ENCODE measurements around the gene TRIP10.
"Not testable (repeated sequence)": the region's sequence is repeated elsewhere in the genome, so short reads cannot be mapped to it uniquely, and the experiment has no call there.

Gene TRIP10

GRCh38 chr19:6700586-6701316 lies 38.7 kb upstream of the TRIP10 start:
- no peaks in the 10 kb centered on the region for H3K9me3 ChIP-seq (ENCODE audit: control insufficient read depth, low read length)
- H3K4me3 ChIP-seq (ENCODE audit: insufficient read depth, low read depth, low read length), result no peak overlapping the region
- no peaks in the 10 kb centered on the region for H3K36me3 ChIP-seq (ENCODE audit: control insufficient read depth, insufficient read depth, low read length)
- no peaks in the 10 kb centered on the region for H3K27me3 ChIP-seq (ENCODE audit: control insufficient read depth, insufficient read depth, low read length, poor library complexity, severe bottlenecking)
- H3K27ac ChIP-seq (ENCODE audit: insufficient read depth, low read depth, low read length, poor library complexity, severe bottlenecking), result no peak overlapping the region
- H3K4me1 ChIP-seq (ENCODE audit: control insufficient read depth, insufficient read depth, low read length), result no peaks in the 10 kb centered on the region
- 85 to 96% methylated on average over 8 of the region's 8 CpGs for WGBS, 2 experiments

- Histone ChIP-seq H3K27me3 (ENCODE audit: control insufficient read depth, insufficient read depth, low read length, poor library complexity, severe bottlenecking) (peaks cover 29% of the 10 kb centered on the region), H3K36me3 (ENCODE audit: control insufficient read depth, insufficient read depth, low read length) (no peaks in the 10 kb centered on the region), H3K27ac (ENCODE audit: insufficient read depth, low read depth, low read length, poor library complexity, severe bottlenecking) (no peak overlapping the region), H3K4me1 (ENCODE audit: control insufficient read depth, insufficient read depth, low read length) (no peaks in the 10 kb centered on the region), H3K4me3 (ENCODE audit: insufficient read depth, low read depth, low read length) (no peak overlapping the region), H3K9me3 (ENCODE audit: control insufficient read depth, low read length) (no peaks in the 10 kb centered on the region)
- WGBS, 2 experiments, result 83% methylated on average over 11 of the region's 11 CpGs
These were observed 33.4 kb upstream of the TRIP10 start for GRCh38 chr19:6705931-6706632.

DNA sequence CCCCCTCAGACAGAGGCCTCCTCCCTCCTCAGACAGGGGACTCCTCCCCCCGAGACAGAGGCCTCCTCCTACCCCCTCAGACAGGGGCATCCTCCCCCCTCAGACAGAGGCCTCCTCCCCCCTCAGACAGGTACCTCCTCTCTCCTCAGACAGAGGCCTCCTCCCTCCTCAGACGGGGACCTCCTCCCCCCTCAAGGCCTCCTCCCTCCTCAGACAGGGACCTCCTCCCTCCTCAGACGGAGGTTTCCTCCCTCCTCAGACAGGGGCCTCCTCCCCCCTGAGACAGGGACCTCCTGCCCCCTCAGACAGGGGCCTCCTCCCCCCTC lies 32.9 kb upstream of the TRIP10 start:
- Histone ChIP-seq H3K4me3 (ENCODE audit: insufficient read depth, low read depth, low read length) (no peak overlapping the region), H3K27ac (ENCODE audit: insufficient read depth, low read depth, low read length, poor library complexity, severe bottlenecking) (no peak overlapping the region), H3K9me3 (ENCODE audit: control insufficient read depth, low read length) (no peaks in the 10 kb centered on the region), H3K36me3 (ENCODE audit: control insufficient read depth, insufficient read depth, low read length) (no peaks in the 10 kb centered on the region), H3K4me1 (ENCODE audit: control insufficient read depth, insufficient read depth, low read length) (no peaks in the 10 kb centered on the region), H3K27me3 (ENCODE audit: control insufficient read depth, insufficient read depth, low read length, poor library complexity, severe bottlenecking) (peaks cover 34% of the 10 kb centered on the region)
- 52 to 71% methylated on average over 2 to 3 of the region's 3 CpGs for WGBS, 2 experiments

DNA sequence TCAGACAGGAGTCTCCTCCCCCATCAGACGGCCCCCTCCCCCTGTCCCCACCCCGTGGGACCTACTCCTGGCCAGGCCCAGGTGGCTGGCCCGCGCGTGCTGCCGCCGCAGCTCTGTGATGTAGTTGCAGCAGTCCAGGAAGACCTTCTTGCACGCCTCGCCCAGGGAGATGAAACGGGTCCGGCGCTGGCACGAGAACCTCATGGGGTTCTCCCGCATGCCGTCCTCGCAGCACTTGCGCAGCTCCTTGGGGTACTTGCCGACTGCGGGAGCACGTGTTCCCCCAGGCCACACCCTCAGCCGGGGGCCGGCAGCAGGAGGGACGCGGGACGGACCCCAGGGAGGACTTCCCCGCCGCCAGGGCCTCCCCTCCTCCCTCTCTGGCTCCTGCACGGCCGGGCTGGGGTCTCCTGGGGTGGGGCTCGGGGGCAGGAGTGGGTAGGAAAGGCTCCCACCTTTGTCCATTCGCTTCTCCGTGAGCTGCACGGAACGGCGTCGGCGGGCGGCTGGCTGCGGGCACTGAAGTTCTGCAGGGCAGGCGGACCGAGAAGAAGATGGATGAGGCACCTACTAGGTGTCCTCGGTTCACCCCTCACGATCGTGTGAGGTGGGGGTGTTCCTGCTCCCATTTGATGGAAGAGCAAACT lies 32.3 kb upstream of the TRIP10 start:
- Histone ChIP-seq H3K27me3 (ENCODE audit: control insufficient read depth, insufficient read depth, low read length, poor library complexity, severe bottlenecking) (peaks cover 40% of the 10 kb centered on the region), H3K27ac (ENCODE audit: insufficient read depth, low read depth, low read length, poor library complexity, severe bottlenecking) (no peak overlapping the region), H3K36me3 (ENCODE audit: control insufficient read depth, insufficient read depth, low read length) (no peaks in the 10 kb centered on the region), H3K4me1 (ENCODE audit: control insufficient read depth, insufficient read depth, low read length) (no peaks in the 10 kb centered on the region), H3K9me3 (ENCODE audit: control insufficient read depth, low read length) (no peaks in the 10 kb centered on the region), H3K4me3 (ENCODE audit: insufficient read depth, low read depth, low read length) (no peak overlapping the region)
- 87 to 89% methylated on average over 44 of the region's 44 CpGs for WGBS, 2 experiments

DNA sequence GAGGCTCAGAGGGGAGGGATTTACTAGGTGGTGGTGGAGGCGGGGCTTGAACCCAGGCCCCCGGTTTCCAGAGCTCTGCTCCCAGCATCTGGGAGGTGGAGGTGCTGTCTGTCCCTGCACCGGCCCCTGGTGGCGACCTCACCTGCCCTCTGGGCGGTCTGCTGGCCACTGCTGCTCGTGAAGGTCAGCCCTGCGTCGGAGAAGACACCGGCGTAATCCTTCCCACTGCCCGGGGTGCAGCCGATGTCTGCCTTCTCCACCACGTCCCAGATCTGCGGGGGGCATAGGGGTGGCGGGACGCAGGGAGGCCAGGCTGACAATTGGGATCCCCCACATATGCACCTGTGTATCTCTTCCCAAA lies 31.8 kb upstream of the TRIP10 start:
- 82 to 85% methylated on average over 16 of the region's 16 CpGs for WGBS, 2 experiments
- no peaks in the 10 kb centered on the region for H3K4me1 ChIP-seq (ENCODE audit: control insufficient read depth, insufficient read depth, low read length)
- H3K27ac ChIP-seq (ENCODE audit: insufficient read depth, low read depth, low read length, poor library complexity, severe bottlenecking), result no peak overlapping the region
- no peaks in the 10 kb centered on the region for H3K36me3 ChIP-seq (ENCODE audit: control insufficient read depth, insufficient read depth, low read length)
- peaks cover 41% of the 10 kb centered on the region for H3K27me3 ChIP-seq (ENCODE audit: control insufficient read depth, insufficient read depth, low read length, poor library complexity, severe bottlenecking)
- no peaks in the 10 kb centered on the region for H3K9me3 ChIP-seq (ENCODE audit: control insufficient read depth, low read length)
- H3K4me3 ChIP-seq (ENCODE audit: insufficient read depth, low read depth, low read length), result no peak overlapping the region

DNA sequence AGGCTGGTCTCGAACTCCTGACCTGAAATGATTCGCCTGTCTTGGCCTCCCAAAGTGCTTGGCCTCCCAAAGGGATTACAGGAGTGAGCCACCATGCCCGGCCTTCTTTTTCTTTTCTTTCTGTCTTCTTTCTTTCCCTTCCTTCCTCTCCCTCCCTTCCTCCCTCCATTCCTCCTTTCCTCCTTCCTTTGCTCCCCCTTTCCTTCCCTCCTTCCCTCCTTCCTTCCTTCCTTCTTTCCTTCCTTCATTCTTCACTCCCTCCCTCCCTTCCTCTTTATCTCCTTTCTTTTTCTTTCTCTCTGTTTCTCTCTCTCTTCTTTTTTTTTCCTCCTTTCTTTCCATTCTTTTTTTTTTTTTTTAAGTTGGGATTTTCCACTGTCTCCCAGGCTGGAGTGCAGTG lies 31.1 kb upstream of the TRIP10 start:
- Histone ChIP-seq H3K9me3 (ENCODE audit: control insufficient read depth, low read length) (no peaks in the 10 kb centered on the region), H3K27ac (ENCODE audit: insufficient read depth, low read depth, low read length, poor library complexity, severe bottlenecking) (no peak overlapping the region), H3K36me3 (ENCODE audit: control insufficient read depth, insufficient read depth, low read length) (no peaks in the 10 kb centered on the region), H3K4me3 (ENCODE audit: insufficient read depth, low read depth, low read length) (no peak overlapping the region), H3K27me3 (ENCODE audit: control insufficient read depth, insufficient read depth, low read length, poor library complexity, severe bottlenecking) (peaks cover 41% of the 10 kb centered on the region), H3K4me1 (ENCODE audit: control insufficient read depth, insufficient read depth, low read length) (no peaks in the 10 kb centered on the region)
- 71 to 84% methylated on average over 3 of the region's 3 CpGs for WGBS, 2 experiments

- H3K9me3 ChIP-seq (ENCODE audit: control insufficient read depth, low read length); H3K27ac ChIP-seq (ENCODE audit: insufficient read depth, low read depth, low read length, poor library complexity, severe bottlenecking); H3K4me3 ChIP-seq (ENCODE audit: insufficient read depth, low read depth, low read length); H3K4me1 ChIP-seq (ENCODE audit: control insufficient read depth, insufficient read depth, low read length); H3K36me3 ChIP-seq (ENCODE audit: control insufficient read depth, insufficient read depth, low read length): not testable (repeated sequence)
- WGBS, 2 experiments, result 89 to 91% methylated on average over 12 of the region's 12 CpGs
- H3K27me3 ChIP-seq (ENCODE audit: control insufficient read depth, insufficient read depth, low read length, poor library complexity, severe bottlenecking), result peaks cover 41% of the 10 kb centered on the region
These were observed 30.6 kb upstream of the TRIP10 start for GRCh38 chr19:6708913-6709312.

DNA sequence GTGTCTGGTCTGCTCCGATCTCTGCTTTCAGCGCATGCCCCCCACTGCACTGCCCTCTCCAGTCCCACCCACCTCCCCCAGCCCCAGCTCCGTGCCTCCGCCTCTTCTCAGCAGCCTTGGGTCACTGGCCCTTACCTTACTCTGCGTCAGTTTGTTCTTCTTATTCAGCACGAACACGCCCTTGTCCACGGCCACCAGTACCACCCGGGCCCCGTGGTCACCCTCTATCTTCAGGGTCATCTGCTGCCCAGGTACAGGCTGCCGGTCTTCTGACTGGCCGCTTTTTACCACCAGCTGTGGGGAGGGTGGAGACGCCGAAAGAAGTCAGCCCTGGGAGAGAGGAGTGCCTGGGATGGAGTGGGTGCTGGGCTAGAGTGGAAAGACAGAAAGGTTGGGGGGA lies 29.9 kb upstream of the TRIP10 start:
- H3K27ac ChIP-seq (ENCODE audit: insufficient read depth, low read depth, low read length, poor library complexity, severe bottlenecking), result no peak overlapping the region
- no peak overlapping the region for H3K4me3 ChIP-seq (ENCODE audit: insufficient read depth, low read depth, low read length)
- H3K9me3 ChIP-seq (ENCODE audit: control insufficient read depth, low read length), result no peaks in the 10 kb centered on the region
- peaks cover 41% of the 10 kb centered on the region for H3K27me3 ChIP-seq (ENCODE audit: control insufficient read depth, insufficient read depth, low read length, poor library complexity, severe bottlenecking)
- H3K36me3 ChIP-seq (ENCODE audit: control insufficient read depth, insufficient read depth, low read length), result no peaks in the 10 kb centered on the region
- H3K4me1 ChIP-seq (ENCODE audit: control insufficient read depth, insufficient read depth, low read length), result no peaks in the 10 kb centered on the region
- 52 to 54% methylated on average over 14 of the region's 14 CpGs for WGBS, 2 experiments

DNA sequence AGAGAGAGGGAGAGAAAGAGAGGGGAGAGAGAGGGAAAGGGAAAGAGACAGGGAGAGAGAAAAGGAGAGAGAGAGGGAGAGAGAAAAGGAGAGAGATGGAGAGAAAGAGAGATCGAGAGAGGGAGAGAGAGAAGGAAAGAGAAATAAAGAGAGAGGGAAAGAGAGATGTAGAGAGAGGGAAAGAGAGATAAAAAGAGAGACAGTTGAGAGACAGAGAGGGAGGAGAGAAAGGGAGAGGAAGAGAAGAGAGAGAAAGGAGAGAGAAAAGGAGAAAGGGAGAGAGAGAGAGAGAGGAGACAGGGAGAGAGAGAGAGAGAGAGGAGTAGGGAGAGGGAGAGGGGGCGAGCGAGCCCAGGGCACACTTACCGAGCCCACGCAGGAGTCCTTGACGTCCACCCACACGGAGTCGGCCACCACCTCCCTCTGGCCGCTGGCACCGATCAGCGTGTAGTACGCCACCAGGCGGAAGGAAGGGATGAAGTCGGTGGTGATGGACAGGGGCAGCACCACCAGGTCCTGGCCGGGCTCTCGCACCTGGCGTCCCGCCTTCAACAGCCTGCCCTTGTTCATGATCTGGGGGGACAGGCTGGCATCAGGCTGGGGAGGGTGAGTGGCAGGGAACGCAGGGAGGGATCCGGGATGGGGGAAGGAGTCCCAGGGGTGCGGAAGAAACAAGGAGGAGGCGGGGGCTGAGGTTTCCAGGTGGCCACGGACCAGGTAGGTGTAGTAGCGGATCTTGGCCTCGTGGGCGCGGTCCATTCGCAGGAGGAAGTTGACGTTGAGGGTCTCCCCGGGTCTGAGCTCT lies 29.0 kb upstream of the TRIP10 start:
- H3K4me3 ChIP-seq (ENCODE audit: insufficient read depth, low read depth, low read length), result no peak overlapping the region
- H3K36me3 ChIP-seq (ENCODE audit: control insufficient read depth, insufficient read depth, low read length), result no peaks in the 10 kb centered on the region
- H3K4me1 ChIP-seq (ENCODE audit: control insufficient read depth, insufficient read depth, low read length), result no peaks in the 10 kb centered on the region
- H3K27me3 ChIP-seq (ENCODE audit: control insufficient read depth, insufficient read depth, low read length, poor library complexity, severe bottlenecking), result peaks cover 41% of the 10 kb centered on the region
- no peak overlapping the region for H3K27ac ChIP-seq (ENCODE audit: insufficient read depth, low read depth, low read length, poor library complexity, severe bottlenecking)
- no peaks in the 10 kb centered on the region for H3K9me3 ChIP-seq (ENCODE audit: control insufficient read depth, low read length)
- 37 to 39% methylated on average over 30 of the region's 30 CpGs for WGBS, 2 experiments

DNA sequence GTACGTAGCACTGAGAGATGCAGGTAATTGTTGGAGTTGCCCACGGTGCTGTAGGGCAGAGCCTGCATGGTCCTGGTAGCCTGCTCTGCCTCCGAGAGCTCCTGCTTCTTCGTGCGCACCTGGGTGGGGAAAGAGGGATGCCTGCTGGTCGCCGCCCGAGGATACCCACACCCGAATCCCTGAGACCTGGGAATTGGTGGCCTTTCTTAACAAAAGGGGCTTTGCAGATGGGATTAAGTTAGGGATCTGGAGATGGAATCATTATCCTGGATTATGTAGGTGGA lies 28.5 kb upstream of the TRIP10 start:
- H3K4me3 ChIP-seq (ENCODE audit: insufficient read depth, low read depth, low read length), result no peak overlapping the region
- peaks cover 41% of the 10 kb centered on the region for H3K27me3 ChIP-seq (ENCODE audit: control insufficient read depth, insufficient read depth, low read length, poor library complexity, severe bottlenecking)
- no peak overlapping the region for H3K27ac ChIP-seq (ENCODE audit: insufficient read depth, low read depth, low read length, poor library complexity, severe bottlenecking)
- no peaks in the 10 kb centered on the region for H3K9me3 ChIP-seq (ENCODE audit: control insufficient read depth, low read length)
- no peaks in the 10 kb centered on the region for H3K36me3 ChIP-seq (ENCODE audit: control insufficient read depth, insufficient read depth, low read length)
- H3K4me1 ChIP-seq (ENCODE audit: control insufficient read depth, insufficient read depth, low read length), result no peaks in the 10 kb centered on the region
- WGBS, 2 experiments, result 63 to 65% methylated on average over 9 of the region's 9 CpGs
